ENCODE results near the gene SIGLEC14.

DNA sequence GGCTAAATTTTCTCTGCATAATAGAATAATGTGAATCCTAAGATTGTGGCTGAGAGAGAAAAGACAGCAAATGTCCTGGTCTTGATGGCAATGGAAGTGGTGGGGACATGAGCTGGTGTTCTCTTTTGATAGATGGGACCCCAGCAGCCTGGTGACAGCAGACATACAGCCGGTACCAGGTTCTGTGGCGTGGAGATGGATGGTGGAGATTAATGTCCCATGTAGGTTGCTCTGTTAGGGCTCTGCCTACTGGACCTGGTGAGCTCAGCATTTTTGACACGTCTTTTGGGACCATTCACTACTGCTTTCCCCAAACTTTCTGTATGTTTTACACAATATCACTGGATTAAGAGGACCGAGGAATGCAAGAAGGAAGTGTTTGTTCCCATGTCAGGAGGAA lies 8.2 kb upstream of the SIGLEC14 start:
- TF ChIP-seq JUND (IDR thresholded peaks at IDR 0.05) (no peak), POLR2AphosphoS5 (IDR thresholded peaks at IDR 0.05; ENCODE audit: low read depth, low read length) (no peak), FOXJ3 (CRISPR knock-in tag; IDR thresholded peaks at IDR 0.05) (no peak)
- TF ChIP-seq, protein P1, sequence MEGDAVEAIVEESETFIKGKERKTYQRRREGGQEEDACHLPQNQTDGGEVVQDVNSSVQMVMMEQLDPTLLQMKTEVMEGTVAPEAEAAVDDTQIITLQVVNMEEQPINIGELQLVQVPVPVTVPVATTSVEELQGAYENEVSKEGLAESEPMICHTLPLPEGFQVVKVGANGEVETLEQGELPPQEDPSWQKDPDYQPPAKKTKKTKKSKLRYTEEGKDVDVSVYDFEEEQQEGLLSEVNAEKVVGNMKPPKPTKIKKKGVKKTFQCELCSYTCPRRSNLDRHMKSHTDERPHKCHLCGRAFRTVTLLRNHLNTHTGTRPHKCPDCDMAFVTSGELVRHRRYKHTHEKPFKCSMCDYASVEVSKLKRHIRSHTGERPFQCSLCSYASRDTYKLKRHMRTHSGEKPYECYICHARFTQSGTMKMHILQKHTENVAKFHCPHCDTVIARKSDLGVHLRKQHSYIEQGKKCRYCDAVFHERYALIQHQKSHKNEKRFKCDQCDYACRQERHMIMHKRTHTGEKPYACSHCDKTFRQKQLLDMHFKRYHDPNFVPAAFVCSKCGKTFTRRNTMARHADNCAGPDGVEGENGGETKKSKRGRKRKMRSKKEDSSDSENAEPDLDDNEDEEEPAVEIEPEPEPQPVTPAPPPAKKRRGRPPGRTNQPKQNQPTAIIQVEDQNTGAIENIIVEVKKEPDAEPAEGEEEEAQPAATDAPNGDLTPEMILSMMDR (IDR thresholded peaks at IDR 0.05) = no peak
- TF ChIP-seq, protein P2, sequence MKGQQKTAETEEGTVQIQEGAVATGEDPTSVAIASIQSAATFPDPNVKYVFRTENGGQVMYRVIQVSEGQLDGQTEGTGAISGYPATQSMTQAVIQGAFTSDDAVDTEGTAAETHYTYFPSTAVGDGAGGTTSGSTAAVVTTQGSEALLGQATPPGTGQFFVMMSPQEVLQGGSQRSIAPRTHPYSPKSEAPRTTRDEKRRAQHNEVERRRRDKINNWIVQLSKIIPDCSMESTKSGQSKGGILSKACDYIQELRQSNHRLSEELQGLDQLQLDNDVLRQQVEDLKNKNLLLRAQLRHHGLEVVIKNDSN (IDR thresholded peaks at IDR 0.05; ENCODE audit: borderline replicate concordance, low read depth) = no peak

Data from SK-N-SH (cell line).